Liver (tissue), 9 donors: ENCODE data around the gene GPS2. TPM values are rescaled to one million over a fixed set of nuclear protein-coding genes. Genes with fewer than 3 reads are reported as not detected.
"Not testable (repeated sequence)": the region's sequence is repeated elsewhere in the genome, so short reads cannot be mapped to it uniquely, and the experiment has no call there.

Experiments used
- DNase-seq: peaks from one replicate; pipeline ENCODE4 v3.0.0-alpha.2; 2017; ENCODE audit warnings: low spot score
- H3K27ac ChIP-seq, 2 donors: one replicate each; pipeline ENCODE4 v1.7.0; 2013; ENCODE audit warnings: inconsistent platforms in 2 of 2, low read length in 2 of 2, control low read depth in 1 of 2, low read depth in 1 of 2, mild to moderate bottlenecking in 1 of 2
- H3K27me3 ChIP-seq, 4 donors: one replicate each; pipeline versions ENCODE4 v1.6.1 to v1.7.0; 2013; ENCODE audit warnings: low read length in 3 of 4, inconsistent platforms in 1 of 4, mild to moderate bottlenecking in 1 of 4, moderate library complexity in 1 of 4; ENCODE audit not compliant: control insufficient read depth in 4 of 4, insufficient read depth in 4 of 4
- H3K36me3 ChIP-seq, 4 donors: one replicate each; pipeline versions ENCODE4 v1.6.1 to v1.7.0; 2013; ENCODE audit warnings: low read length in 3 of 4, mild to moderate bottlenecking in 3 of 4, low read depth in 1 of 4, moderate library complexity in 1 of 4; ENCODE audit not compliant: control insufficient read depth in 4 of 4, insufficient read depth in 3 of 4
- H3K4me1 ChIP-seq, 4 donors: one replicate each; pipeline versions ENCODE4 v1.6.1 to v1.7.0; 2013; ENCODE audit warnings: low read length in 3 of 4, mild to moderate bottlenecking in 3 of 4, moderate library complexity in 1 of 4; ENCODE audit not compliant: control insufficient read depth in 4 of 4, insufficient read depth in 4 of 4
- H3K4me3 ChIP-seq, 3 donors: one replicate each; pipeline versions ENCODE4 v1.6.1 to v1.7.0; 2013; ENCODE audit warnings: low read length in 3 of 3, control low read depth in 1 of 3, low read depth in 1 of 3, mild to moderate bottlenecking in 1 of 3
- H3K9ac ChIP-seq, 2 donors: one replicate each; pipeline ENCODE4 v1.7.0; 2013; ENCODE audit warnings: low read length in 2 of 2, mild to moderate bottlenecking in 2 of 2, moderate library complexity in 2 of 2, control low read depth in 1 of 2, low read depth in 1 of 2
- H3K9me3 ChIP-seq, 4 donors: one replicate each; pipeline versions ENCODE4 v1.6.1 to v1.7.0; 2013; ENCODE audit warnings: low read length in 3 of 4; ENCODE audit not compliant: control insufficient read depth in 4 of 4
- EGR1 ChIP-seq, 2 donors: IDR thresholded peaks; 2 replicates each; pipeline ENCODE4 v1.6.1; 2016 to 2018; ENCODE audit warnings: antibody characterized with exemption in 2 of 2, low read depth in 2 of 2
- FOXA1 ChIP-seq: IDR thresholded peaks from 2 replicates; pipeline ENCODE4 v1.6.1; 2016; ENCODE audit warnings: antibody characterized with exemption
- HNF4G ChIP-seq: IDR thresholded peaks from 2 replicates; pipeline ENCODE4 v1.6.1; 2016; ENCODE audit warnings: antibody characterized with exemption
- JUND ChIP-seq, 2 donors: IDR thresholded peaks; 2 replicates each; pipeline ENCODE4 v1.6.1; 2016; ENCODE audit warnings: antibody characterized with exemption in 2 of 2
- NR2F2 ChIP-seq: IDR thresholded peaks from 2 replicates; pipeline ENCODE4 v1.6.1; 2016; ENCODE audit warnings: antibody characterized with exemption
- SP1 ChIP-seq: IDR thresholded peaks from 2 replicates; pipeline ENCODE4 v1.6.1; 2018; ENCODE audit warnings: antibody characterized with exemption, mild to moderate bottlenecking
- TAF1 ChIP-seq: conservative IDR thresholded peaks from 2 replicates; pipeline ENCODE4 v1.6.1; 2016; ENCODE audit warnings: antibody characterized with exemption, mild to moderate bottlenecking
- WGBS: extraction: QIAGEN DNeasy Blood & Tissue Kit; methylation state at CpG from one replicate; pipeline ENCODE4 v1.1.7; 2013; 5-methylcytosine and 5-hydroxymethylcytosine counted together
- polyA plus RNA-seq, 2 donors: library from polyadenylated mRNA; stranded (reverse) in 1 of 2; unstranded in 1 of 2; fragments of 200-250 nt in 1 of 2; fragments of >200 nt in 1 of 2; fragmentation: Nextera tagmentation in 1 of 2; extraction: Ambion mirVana in 1 of 2; gene quantifications; one replicate each; pipeline versions ENCODE4 v1.2.1 to v1.2.3, GENCODE V29; 2013 to 2015
- total RNA-seq, 2 donors: library from RNA; depleted of rRNA; stranded (reverse); fragments of >200 nt; gene quantifications; one replicate each; pipeline ENCODE4 v1.2.3, GENCODE V29; 2014
- TF ChIP-seq, protein P1 (sequence below): IDR thresholded peaks from 2 replicates; pipeline ENCODE4 v1.6.1; 2016; ENCODE audit warnings: antibody characterized with exemption
- TF ChIP-seq, protein P2 (sequence below): IDR thresholded peaks from 2 replicates; pipeline ENCODE4 v1.6.1; 2016; ENCODE audit warnings: antibody characterized with exemption
- donor health status: healthy.
- donor health status: healthy.
- donor health status: healthy.
- donor health status: healthy.
- donor health status: healthy.

Gene GPS2
- total and polyA plus RNA-seq, 4 donors = 20.8 to 43.1 (median 22.8) TPM

DNA sequence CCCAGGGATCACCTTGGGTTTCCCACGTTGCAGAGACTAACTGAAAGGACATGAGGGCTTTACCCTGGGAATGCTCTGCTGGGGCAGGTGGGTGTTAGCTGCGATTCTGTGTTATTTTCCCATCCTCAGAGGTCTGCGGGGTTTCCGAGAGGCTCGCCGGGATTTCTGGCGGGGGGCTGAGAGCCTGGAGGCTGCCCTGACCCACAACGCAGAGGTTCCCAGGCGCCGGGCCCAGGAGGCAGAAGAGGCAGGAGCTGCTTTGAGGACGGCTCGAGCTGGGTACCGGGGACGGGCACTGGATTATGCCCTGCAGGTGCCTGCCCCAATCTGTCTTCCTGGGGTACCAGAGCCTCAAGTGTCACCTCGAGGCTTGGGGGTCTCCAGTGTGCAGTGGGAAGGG, 28.1 kb upstream of the GPS2 start:
- H3K36me3 ChIP-seq = no peaks in the 10 kb centered on the region
- DNase-seq = no peak
- H3K9me3 ChIP-seq = no peaks in the 10 kb centered on the region
- H3K4me1 ChIP-seq = no peaks in the 10 kb centered on the region
- 76% methylated on average over 15 of the region's 15 CpGs for WGBS
- no peaks in the 10 kb centered on the region for H3K27me3 ChIP-seq
- no peak overlapping the region for H3K9ac ChIP-seq
- no peak overlapping the region for H3K27ac ChIP-seq
- no peak for TF ChIP-seq TAF1
- no peak for TF ChIP-seq NR2F2
- no peak for TF ChIP-seq FOXA1
- no peak for TF ChIP-seq JUND (IDR thresholded peaks at IDR 0.05)
- TF ChIP-seq, protein P1, sequence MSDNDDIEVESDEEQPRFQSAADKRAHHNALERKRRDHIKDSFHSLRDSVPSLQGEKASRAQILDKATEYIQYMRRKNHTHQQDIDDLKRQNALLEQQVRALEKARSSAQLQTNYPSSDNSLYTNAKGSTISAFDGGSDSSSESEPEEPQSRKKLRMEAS = no peak
- no peak overlapping the region for H3K4me3 ChIP-seq

DNA sequence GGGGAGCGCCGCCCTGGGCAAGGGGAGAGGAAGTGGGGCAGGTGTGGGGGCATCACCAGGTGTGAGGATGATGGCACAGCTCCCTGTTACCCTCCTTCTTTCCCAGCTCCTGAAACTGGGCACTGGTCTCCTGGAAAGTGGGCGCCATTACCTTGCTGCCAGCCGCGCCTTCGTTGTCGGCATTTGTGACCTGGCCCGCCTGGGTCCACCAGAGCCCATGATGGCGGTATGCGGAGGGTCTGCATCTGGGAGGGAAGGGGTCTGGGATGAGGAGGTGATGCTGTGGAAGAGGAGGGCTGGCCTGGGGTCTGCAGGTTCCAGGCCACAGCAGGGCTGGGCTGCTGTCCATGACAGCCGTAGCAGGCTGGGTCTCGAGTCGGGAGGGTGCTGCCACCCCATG, 26.7 kb upstream of the GPS2 start:
- TF ChIP-seq HNF4G = no peak
- 94% methylated on average over 13 of the region's 13 CpGs for WGBS
- no peaks in the 10 kb centered on the region for H3K9me3 ChIP-seq
- DNase-seq = no peak
- no peak overlapping the region for H3K4me3 ChIP-seq
- no peak overlapping the region for H3K27ac ChIP-seq
- H3K4me1 ChIP-seq = no peaks in the 10 kb centered on the region
- no peak overlapping the region for H3K9ac ChIP-seq
- no peaks in the 10 kb centered on the region for H3K27me3 ChIP-seq
- no peaks in the 10 kb centered on the region for H3K36me3 ChIP-seq

DNA sequence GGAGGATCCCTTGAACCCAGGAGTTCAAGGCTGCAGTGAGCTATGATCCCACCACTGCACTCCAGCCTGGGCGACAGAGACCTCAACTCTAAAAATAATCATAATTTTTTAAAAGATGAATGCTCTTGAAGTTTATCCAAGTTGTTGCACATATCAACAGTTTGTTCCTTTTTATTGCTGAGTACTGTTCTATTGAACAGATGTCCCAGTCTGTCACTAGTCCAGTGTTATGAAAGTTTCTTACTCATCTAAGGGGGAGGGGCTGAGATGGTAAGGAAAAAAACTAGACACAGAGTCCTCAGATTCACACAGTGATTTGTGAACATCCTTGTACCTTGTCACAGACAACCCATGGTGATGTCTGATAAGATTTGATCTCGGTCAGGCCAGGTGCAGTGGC, 25.0 kb upstream of the GPS2 start:
- no peak overlapping the region for H3K4me3 ChIP-seq
- 78% methylated on average over 2 of the region's 2 CpGs for WGBS
- H3K27ac ChIP-seq = no peak overlapping the region
- no peak for DNase-seq
- no peaks in the 10 kb centered on the region for H3K9me3 ChIP-seq
- H3K9ac ChIP-seq = no peak overlapping the region
- H3K4me1 ChIP-seq = no peaks in the 10 kb centered on the region
- no peaks in the 10 kb centered on the region for H3K27me3 ChIP-seq
- TF ChIP-seq EGR1 (IDR thresholded peaks at IDR 0.05; ENCODE audit: low read depth in 2 of 2) (no peak), SP1 (no peak)
- TF ChIP-seq, protein P1 = no peak
- TF ChIP-seq, protein P2, sequence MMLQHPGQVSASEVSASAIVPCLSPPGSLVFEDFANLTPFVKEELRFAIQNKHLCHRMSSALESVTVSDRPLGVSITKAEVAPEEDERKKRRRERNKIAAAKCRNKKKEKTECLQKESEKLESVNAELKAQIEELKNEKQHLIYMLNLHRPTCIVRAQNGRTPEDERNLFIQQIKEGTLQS = no peak
- no peaks in the 10 kb centered on the region for H3K36me3 ChIP-seq

DNA sequence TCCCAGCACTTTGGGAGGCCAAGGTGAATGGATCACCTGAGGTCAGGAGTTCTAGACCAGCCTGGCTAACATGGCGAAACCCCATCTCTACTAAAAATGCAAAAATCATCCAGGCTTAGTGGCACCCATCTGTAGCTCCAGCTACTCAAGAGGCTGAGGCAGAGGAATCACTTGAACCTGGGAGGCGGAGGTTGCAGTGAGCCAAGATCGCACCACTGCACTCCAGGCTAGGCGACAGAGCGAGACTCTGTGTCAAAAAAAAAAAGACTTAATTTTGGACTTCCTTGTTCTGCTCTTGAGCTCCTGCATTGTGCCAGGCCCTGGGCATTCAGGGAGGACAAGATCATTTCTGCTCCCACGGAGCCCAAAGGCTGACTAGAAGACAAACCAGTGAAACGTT, 22.4 kb upstream of the GPS2 start:
- not testable (repeated sequence) for H3K27ac ChIP-seq, DNase-seq
- WGBS = 70% methylated on average over 7 of the region's 7 CpGs

More for the DNA sequence above, 22.4 kb upstream of the GPS2 start:
- not testable (repeated sequence) for H3K4me3 ChIP-seq, H3K9ac ChIP-seq, H3K27me3 ChIP-seq, H3K4me1 ChIP-seq, H3K36me3 ChIP-seq, H3K9me3 ChIP-seq
